ENCODE measurements around the gene CD300LB.
"Not testable (repeated sequence)": the region's sequence is repeated elsewhere in the genome, so short reads cannot be mapped to it uniquely, and the experiment has no call there.

The CD300LB gene

DNA sequence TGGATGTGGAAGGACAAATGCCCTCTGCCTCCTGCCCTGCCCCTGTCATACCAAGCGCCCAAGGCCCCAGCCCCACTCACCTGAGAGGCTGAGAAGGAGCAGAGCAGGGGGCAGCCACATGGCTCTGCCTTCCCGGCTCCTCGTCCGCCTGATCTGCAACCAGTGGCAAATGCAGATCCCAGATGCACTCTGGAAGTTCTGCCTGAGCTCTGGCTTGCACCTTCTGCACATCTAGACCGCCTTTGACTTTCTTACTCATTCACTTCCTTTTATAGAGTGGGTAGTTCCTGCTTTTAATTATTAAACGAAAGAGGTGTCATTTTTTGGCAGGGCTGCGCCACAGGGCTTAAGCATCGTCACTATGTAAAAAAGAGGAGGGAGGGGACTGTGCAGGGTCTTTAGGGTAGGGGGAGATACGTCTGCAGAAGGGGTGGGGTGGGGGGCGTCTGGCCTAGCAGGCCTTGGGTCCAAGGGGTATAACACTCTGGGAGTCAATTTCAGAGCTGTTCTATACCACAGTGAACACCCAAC lies at the start of gene CD300LB:
CD300LB (minus strand) TSS at position 245 of the 531 bp plus-strand sequence; CDS start at position 120, 125 bp downstream.
- DNase-seq = peak; percentile 41

DNA sequence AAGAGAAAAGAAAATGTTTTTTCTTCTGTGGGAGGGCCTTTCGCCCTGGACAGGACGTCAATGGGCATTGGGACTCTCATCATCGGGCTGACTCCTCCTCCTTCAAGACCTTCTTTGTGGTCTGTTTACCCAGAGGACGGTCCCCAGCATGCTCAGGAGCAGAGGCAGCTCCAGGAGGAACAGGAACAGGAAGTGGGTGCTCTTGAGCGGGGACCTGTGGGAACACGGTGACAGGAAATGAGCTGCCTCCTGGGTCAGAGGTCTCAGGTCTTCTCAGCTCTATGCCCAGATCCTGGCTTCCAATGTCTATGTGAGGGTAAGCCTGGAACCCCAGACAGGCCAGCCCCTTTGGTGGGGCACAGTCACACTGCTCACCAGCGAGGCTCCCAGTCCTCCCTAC lies 48.6 kb upstream of the CD300LB start:
- no peak for DNase-seq

DNA sequence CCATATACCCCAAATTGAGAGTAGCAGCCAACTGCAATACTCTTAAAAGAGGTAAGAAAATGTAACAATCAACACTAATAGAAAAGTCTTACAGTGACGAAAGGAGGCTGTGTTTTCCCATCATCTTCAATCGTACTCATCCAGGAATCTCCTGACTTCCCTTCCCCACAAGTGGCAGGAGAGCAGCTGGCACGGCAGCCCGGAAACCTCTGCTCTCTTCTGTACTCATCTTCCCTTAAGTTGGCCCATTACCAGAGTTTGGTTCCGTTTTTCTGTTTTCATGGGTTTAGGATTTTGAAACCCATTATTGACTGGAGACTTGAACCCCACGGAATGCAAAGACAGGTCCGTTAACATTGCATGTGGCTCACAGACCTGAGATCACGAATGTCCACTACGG lies 47.7 kb upstream of the CD300LB start:
- no peak for DNase-seq

DNA sequence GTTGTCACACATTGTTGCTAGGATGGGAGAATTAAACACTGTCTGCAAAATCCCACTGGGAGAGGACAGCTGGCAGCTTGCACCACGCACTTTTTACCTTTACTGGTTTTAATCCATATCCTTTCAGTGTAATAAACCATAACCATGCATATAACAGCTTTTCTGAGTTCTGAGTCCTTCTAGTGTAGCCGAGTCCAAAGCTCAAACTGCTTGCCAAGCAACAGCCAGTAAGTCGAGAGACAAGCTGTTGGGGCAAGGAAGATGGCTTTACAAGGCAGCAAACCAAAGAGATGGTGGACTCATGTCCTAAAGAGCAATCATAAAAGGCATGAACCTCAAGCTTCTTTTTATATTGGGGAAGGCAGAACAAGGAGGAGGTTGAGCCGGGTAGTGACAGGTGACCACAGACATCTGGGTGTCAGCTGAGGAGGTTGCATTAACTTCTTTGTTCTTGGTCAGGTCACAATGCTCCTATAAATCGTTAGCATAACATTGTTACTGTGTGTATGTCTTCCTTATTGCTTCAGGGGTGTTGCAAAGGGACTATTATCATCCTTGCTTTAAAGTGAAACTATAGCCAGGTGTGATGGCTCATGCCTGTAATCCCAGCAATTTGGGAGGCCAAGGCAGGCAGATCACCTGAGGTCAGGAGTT lies 43.3 kb upstream of the CD300LB start:
- DNase-seq = no peak

DNA sequence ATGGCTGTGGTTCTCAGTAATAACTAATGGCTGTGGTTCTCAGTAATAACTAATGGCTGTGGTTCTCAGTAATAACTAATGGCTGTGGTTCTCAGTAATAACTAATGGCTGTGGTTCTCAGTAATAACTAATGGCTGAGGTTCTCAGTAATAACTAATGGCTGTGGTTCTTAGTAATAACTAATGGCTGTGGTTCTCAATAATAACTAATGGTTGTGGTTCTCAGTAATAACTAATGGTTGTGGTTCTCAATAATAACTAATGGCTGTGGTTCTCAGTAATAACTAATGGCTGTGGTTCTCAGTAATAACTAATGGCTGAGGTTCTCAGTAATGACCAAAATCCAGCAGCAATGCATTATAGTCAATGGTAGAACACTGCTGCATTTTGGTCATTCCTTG lies 42.4 kb upstream of the CD300LB start:
- not testable (repeated sequence) for DNase-seq

DNA sequence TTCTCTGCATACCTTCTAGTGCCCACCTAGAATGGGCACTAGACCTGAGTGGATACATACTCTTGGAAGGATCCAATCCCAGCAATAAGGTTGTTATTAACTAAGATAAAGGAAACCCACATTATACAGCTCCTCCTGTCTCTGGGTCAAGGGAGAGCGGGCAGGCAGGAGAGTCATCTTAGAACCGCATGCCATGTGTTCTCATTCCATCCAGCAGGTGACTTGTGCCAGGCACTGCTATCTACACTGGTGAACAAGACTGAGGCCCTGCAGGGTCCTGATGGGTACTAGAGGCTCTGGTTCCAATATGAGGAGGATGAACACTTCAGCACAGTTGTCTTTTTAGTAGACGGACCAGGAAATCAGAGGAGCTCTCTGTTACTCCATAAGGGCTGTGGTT lies 41.9 kb upstream of the CD300LB start:
- DNase-seq = no peak

DNA sequence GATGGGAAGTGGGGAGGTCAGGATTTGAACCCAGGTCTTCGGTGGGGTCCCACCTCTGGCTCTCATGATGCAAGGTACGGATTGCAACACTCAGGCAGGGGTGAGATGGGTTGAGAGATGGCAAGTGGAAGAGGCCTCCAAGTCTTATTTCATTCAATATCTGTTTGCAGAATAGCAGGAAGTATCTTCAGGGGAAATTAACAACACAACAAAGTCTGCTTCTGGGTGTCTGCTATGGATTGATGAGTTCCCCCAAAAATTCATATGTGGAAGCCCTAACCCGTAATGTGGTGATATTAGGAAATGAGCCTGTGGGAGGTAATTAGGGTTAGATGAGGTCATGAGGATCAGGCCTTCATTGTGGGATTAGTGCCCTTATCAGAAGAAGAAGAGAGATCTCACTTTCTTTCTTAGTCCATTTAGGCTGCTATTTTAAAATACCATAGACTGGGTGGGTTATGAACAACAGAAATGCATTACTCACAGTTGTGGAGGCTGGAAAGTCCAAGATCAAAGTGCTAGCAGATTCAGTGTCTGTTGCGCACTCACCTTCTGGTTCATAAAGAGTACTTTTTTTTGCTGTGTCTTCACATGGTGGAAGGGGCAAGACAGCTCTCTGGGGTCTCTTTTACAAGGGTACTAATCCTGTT lies 40.5 kb upstream of the CD300LB start:
- no peak for DNase-seq

DNA sequence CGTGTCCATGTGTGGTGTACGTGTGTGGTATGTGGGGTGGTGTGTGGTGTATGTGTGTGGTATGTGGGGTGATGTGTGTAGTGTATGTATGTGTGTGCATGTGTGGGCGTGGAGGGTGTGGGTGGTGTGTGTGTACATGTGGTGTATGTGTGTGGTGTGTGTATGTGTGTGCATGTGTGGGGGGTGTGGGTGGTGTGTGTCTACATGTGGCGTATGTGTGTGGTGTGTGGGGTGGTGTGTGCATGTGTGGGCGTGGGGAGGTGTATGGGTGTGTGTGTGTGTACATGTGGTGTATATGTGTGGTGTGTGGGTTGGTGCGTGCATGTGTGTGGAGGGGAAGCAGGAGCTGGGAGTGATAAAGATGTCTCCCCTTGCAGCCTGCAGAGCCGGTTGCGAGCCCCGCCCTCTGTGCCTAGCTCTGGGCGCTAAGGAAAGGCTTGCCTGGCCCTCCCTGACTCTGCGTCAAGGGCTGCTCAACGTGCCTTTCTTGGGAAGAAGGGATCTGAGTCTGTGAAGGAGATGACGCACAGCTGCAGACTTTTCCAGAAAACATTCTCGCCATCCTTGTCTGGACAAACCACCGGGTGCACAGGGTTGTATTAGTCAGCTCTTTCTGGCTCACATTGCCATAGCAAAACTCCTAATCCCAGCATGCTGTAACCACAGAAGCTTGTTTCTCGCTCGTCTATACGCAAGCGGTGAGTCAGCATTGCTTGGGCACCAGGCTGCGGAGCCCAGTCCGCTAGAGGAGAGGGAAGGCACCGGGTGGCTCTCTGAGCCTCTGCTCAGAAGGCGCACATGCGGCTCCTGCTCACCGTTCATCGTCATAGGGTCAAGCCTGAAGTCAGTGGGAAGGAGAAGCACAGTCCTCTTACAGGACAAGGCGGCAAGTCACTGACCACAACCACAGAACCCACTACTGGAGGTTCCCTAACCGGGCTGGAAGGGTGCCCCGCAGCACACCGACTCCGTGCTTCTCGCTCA lies 38.0 kb upstream of the CD300LB start:
- DNase-seq = peak; percentile 91

DNA sequence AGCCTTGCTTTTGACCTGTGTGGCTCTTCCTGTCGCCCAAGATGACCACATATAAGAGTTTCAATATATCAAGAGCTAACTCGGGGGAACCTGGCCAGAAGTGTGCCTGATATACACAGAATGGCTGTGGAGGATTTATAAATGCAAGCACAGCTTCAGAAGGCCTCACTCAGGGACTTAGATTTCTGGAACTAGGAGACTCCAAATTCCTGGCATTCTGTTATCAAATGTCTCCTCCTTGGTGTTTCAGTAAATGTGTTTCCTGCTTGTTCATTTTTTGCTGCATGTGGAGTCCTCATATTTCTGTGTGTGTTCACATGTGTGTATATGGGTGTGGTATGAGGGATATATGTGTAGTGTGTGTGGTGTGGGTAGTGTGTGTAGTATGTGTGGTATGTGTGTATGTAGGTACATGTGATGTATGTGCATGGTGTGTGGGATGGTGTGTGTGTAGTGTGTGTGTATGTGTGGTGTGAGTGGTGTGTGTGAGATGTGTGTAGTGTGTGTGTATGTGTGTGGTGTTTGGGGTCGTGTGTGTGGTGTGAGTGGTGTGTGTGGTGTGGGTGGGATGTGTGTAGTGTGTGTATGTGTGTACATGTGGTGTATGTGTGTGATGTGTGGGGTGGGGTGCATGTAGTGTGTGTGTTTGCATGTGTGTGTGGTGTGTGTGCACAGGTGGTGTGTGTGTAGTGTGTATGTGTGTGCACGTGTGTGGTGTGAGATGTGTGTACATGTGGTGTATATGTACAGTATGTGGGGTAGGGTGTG lies 37.0 kb upstream of the CD300LB start:
- DNase-seq = no peak

DNA sequence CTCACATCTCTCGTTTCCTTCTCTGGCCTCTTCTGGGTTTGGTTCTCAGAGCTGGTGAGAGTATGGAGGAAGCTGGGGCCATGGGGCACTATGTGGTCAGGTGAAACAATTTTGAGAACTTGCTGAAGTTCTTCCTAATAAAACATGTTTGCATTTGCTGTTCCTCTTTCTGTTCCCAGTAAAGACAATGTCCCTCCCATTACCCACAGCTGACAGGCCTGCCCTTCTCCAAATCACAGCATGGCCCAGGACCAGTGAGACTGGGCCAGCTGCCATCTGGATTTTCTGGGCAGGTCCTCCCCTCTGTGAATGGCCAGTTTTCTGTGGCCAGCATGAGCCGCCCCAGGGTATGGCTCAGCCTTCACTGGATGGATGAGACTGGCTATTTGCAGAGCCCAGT lies 36.1 kb upstream of the CD300LB start, which contains the start of gene CD300H:
CD300H (minus strand) TSS at position 113 of the 400 bp plus-strand sequence.
- no peak for DNase-seq

DNA sequence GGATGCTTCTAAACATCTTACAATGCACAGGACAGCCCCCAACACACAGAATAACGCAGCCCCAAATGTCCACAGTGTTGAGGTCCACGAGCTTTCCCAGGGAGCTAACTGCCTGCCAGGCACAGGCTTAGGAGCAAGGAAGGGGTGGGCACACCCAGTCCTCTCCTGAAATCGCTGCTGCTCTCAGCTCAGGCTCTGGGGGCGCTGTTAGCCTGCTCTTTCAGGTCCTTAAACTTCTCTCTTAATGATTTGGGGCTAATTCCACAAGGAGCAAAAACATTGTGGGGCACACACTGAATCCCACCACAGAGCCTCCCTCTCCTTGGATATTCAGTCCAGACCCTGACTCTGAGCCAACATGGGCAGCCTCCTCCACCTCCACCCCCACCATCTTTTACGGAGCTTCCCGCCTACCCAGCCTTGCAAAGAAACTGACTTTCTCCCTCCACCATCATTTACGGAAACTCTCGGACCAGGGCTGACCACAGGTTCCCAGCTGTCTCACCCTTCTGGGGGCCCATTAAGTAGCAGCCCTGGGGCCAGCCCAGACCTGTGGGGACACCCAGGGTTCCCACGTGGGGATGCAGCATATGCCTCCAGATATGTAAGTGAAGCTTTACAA lies 35.0 kb upstream of the CD300LB start:
- DNase-seq = peak; percentile 76

DNA sequence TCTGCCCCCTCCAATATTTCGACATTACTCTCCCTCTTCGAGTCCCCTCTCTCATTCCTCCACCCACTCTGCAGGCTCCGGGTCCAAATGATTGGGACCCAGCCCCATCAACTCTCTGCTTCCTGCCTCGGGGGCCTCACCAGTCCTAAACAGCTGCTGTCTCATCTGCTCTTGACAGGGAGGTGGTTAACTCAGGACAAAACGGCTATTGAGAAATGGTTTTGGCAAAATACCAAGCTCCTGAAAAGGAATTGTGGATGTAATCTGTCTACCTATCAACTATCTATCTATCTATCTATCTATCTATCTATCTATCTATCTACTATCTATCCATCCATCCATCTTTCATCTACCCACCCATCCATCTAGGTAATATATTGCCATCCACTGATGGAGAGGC lies 33.9 kb upstream of the CD300LB start:
- no peak for DNase-seq

DNA sequence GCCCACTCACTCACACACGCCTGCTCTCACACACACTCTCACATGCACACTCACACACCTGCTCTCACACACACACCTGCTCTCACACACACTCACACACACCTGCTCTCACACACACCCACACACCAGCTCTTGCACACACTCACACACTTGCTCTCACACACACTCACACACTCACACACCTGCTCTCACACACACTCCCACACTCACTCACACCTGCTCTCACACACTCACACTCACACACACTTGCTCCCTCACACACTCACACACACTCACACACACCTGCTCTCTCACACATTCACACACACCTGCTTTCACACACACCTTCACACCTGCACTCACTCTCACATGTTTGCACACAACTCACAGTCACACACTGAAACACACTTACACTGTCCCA lies 32.1 kb upstream of the CD300LB start:
- DNase-seq = no peak

DNA sequence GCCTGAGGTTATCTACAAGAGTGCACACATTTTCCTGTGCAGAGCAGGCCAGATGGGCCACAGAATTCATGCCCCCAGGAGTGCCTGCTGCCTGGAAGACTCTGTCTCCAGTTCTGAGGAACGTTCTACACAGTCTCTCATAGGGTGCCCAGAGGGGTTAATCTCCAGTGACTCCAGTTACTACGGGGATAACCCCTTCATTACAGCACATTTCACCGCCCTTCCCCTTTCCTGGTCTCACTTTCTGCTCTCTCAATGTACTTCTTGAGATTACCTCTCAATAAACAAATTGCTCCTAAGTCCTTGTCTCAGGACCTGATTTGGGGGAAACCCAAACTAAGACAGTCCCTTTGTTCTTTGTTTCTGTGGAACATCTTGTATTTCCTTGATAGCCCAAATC lies 30.3 kb upstream of the CD300LB start:
- no peak for DNase-seq

DNA sequence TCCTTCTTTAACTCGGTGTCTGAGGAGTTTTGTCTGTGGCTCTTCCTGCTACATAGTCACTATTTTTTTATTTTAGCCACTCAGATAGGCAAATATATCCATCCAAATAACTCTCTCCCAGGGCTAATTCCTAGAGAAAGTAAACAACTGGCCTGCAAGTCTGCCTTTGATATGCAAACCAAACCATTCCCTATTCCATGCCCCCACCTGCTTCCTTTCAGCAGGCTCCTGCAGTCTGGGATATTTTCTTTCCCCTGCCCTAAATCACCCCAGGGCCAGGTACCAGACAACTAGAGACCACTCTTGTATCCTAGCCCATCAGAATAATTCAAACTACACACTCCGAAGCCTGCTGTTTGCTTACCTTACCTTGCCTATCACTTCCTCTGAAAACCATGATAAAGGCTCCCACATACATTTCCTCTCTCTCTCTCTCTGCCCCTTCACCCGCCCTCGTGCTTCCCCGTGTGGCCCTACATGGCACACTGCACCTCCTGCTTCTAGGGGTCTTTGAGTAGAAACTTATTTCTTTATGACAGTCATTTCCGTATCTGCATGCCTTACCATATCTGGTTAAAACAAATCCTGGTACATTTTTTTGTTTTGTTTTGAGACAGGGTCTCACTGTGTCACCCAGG lies 27.7 kb upstream of the CD300LB start:
- DNase-seq = no peak

DNA sequence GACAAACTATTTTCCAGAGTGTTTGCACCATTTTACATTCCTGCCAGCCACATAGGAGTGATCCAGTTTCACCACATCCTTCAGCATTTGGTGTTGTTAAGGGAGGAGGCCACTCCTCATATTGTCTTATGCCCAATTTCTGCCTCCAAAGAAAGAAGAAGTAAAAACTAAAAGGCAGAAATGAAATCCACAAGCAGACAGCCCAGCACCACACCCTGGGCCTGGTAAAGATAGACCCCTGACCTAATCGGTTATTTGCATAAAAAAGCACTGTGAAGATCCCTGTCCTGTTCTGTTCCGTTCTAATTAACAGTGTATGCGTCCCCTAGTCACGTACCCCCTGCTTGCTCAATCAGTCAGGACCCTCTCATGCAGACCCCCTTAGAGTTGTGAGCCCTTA lies 27.1 kb upstream of the CD300LB start:
- DNase-seq = not testable (repeated sequence)

DNA sequence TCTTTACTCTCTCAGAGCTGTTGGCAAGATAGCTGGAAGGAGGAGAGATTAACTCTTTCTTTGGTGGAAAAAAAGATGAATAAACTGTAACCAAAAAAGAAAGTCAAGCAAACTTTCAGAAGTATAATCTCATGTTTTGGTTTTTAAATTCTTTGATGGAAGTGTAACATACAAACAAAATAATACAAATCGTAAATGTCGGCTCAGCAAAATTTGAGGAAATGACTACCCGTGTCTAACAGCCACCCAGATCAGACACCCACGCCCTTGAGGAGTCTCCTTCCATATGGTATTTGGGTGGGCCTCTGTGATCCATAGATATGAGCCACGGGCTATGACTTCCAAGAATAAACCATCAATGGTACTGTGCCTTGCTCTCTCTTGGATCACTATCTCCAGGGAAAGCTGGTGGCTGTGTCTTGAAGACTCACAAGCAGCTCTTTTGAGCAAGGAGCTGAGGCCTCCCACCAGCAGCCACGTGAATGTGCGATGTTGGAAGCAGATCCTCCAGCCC lies 24.2 kb upstream of the CD300LB start:
- DNase-seq = no peak

DNA sequence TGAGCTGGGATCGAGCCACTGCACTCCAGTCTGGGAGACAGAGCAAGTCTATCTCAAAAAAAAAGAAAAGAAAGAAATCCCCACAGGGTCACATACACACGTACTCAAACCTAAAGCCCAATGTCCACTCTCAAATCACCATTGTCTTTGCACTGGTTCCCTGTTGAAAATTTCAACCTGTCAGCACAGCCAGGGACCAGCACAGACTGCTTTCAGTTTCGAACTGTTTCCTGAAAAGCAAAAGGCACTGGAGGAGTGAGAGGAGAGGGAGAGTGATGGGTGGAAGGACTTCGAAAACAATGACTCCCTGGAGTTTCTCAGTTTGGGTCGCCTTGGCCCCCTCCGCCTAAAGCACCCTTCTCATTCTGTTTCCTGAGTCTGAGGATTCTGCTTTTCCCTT lies 23.6 kb upstream of the CD300LB start:
- DNase-seq = no peak

DNA sequence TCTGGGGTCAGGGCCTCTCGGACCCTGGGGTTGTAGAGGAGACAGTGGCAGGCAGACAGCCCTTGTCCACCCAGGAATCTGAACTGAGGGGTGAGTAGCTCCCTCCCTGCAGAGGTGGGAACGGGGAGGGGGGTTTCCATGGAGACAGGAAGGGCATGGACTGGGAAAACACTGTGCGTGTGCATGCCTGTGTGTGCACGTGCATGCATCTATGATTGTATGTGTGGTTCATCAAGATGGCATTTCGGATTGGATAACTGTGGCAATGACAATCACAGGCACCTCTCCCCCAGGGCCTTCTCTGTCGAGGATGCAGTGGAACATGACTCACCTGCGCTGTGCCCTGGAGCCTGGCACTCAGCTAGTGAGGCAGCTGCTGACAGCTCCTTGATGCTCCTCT lies 20.8 kb upstream of the CD300LB start:
- DNase-seq = no peak

DNA sequence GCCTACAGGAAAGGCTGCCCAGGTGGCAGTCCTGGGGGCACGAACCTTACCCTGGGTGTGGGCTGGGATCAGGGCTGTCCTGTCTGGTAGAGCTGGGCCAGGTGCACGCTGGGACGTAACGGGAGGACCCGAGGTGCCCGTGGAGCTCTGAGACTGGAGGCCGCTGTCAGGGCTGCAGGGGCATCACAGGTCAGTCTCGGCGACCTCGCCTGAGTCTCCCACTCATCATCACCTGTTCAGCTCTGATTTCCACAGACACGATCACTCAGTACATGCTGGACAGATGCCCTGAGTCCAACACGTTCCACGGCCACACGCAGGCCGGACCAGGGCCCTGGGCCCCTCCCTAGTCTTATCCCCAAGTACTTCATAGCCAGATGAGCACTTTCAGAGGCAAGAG lies 19.3 kb upstream of the CD300LB start:
- no peak for DNase-seq

DNA sequence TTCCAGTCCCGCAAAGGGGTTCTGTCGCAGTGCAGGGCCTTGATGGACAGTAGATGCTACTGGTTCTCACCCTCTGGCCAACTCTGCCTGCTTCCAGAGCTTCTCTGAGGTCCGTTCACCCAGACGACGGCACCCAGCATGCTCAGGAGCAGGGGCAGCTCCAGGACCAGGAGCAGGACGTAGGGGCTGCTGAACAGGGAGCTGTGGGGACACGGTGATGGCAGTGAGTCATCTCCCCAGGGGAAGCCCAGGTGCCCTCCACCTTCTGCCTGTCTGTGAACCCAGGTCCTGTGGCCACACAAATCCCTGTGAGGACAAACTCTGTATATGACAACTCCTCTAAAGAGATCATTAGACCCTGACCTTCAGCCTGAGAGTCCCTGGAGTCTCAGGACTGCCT lies 18.1 kb upstream of the CD300LB start:
- no peak for DNase-seq
